Neural progenitor cell (in vitro differentiated cells): ENCODE results near the gene IREB2.

Source experiments
- CTCF ChIP-seq: fragments of 200-600 bp; sonication (generic); IDR thresholded peaks from 2 replicates; pipeline ENCODE4 v1.5.1; 2017; ENCODE audit warnings: antibody characterized with exemption, mild to moderate bottlenecking
- EZH2phosphoT487 ChIP-seq: fragments of 200-600 bp; sonication (generic); IDR thresholded peaks from 2 replicates; pipeline ENCODE4 v1.6.1; 2017; ENCODE audit warnings: antibody characterized with exemption

GRCh38 chr15:78550194-78550593 lies 112.2 kb downstream of the IREB2 start:
- TF ChIP-seq EZH2phosphoT487 (no peak), CTCF (no peak)
